ENCODE data around the gene TNFRSF14. TPM values are rescaled to one million over a fixed set of nuclear protein-coding genes. Genes with fewer than 3 reads are reported as not detected.

Gene TNFRSF14
- total RNA-seq (ENCODE audit: unreplicated experiment): 0.26 TPM
- long read RNA-seq: 0 reads

DNA sequence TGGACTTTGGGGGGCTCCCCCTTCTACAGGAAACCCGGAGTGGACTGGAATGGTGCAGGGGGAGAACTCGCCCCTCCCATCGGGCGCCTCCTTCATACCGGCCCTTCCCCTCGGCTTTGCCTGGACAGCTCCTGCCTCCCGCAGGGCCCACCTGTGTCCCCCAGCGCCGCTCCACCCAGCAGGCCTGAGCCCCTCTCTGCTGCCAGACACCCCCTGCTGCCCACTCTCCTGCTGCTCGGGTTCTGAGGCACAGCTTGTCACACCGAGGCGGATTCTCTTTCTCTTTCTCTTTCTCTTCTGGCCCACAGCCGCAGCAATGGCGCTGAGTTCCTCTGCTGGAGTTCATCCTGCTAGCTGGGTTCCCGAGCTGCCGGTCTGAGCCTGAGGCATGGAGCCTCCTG lies at the start of gene TNFRSF14:
Gene TNFRSF14 (plus strand): TSS at position 95 of the 401 bp plus-strand sequence. CDS start 294 bp downstream, at position 389.
- TF ChIP-seq, protein P1, sequence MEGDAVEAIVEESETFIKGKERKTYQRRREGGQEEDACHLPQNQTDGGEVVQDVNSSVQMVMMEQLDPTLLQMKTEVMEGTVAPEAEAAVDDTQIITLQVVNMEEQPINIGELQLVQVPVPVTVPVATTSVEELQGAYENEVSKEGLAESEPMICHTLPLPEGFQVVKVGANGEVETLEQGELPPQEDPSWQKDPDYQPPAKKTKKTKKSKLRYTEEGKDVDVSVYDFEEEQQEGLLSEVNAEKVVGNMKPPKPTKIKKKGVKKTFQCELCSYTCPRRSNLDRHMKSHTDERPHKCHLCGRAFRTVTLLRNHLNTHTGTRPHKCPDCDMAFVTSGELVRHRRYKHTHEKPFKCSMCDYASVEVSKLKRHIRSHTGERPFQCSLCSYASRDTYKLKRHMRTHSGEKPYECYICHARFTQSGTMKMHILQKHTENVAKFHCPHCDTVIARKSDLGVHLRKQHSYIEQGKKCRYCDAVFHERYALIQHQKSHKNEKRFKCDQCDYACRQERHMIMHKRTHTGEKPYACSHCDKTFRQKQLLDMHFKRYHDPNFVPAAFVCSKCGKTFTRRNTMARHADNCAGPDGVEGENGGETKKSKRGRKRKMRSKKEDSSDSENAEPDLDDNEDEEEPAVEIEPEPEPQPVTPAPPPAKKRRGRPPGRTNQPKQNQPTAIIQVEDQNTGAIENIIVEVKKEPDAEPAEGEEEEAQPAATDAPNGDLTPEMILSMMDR (IDR thresholded peaks at IDR 0.05; ENCODE audit: unreplicated experiment): no peak
- DNase-seq (ENCODE audit: low spot score): no peak
- H3K4me3 Mint-ChIP-seq (ENCODE audit: unreplicated experiment): no peak within 1 kb of the TSS
- H3K9me3 Mint-ChIP-seq (ENCODE audit: unreplicated experiment): no peaks in the 10 kb centered on the region
- no peaks in the 10 kb centered on the region for H3K4me1 Mint-ChIP-seq (ENCODE audit: unreplicated experiment)
- no peaks in the 10 kb centered on the region for H3K36me3 Mint-ChIP-seq (ENCODE audit: low read depth, unreplicated experiment)
- no peak within 1 kb of the TSS for H3K27ac Mint-ChIP-seq (ENCODE audit: unreplicated experiment)
- peaks cover 7% of the 10 kb centered on the region for H3K27me3 Mint-ChIP-seq (ENCODE audit: unreplicated experiment)

DNA sequence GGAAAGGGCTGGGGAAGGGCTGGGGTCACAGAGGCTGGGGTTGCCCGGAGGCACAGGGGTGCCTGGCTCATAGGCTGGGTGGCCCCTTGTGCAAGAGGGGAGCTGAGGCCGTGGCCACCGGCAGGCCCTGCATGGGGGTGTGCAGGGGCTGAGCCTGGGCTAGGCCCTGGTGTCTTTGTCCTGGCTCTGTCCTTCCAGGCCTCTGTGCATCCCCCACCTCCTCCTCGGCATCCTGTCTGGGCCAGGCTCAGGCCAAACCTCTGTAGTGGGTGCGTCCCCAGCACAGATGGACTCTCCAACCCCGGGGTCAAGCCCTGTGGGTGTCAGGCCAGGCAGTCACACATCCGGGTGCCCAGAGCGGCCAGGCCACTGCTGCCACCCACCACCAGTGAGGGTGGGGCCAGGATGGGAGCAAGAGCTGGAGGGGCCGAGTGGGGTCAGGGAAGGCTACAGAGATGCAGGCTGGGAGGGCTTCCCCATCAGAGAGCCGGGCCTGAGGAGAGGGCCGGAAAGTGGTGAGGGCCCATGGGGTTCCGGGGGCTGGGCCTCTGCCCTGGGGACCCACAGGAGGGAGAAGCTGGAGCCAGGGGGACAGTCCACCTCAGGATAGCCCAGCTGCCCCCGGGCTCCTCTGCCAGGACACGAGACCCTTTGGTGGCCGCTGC lies 49.1 kb upstream of the TNFRSF14 start:
- H3K4me1 Mint-ChIP-seq (ENCODE audit: unreplicated experiment): no peaks in the 10 kb centered on the region
- H3K36me3 Mint-ChIP-seq (ENCODE audit: low read depth, unreplicated experiment): peaks cover 10% of the 10 kb centered on the region
- TF ChIP-seq, protein P1 (IDR thresholded peaks at IDR 0.05; ENCODE audit: unreplicated experiment): no peak
- peaks cover 3% of the 10 kb centered on the region for H3K27me3 Mint-ChIP-seq (ENCODE audit: unreplicated experiment)
- no peak overlapping the region for H3K4me3 Mint-ChIP-seq (ENCODE audit: unreplicated experiment)
- no peak overlapping the region for H3K27ac Mint-ChIP-seq (ENCODE audit: unreplicated experiment)
- no peak for DNase-seq (ENCODE audit: low spot score)
- H3K9me3 Mint-ChIP-seq (ENCODE audit: unreplicated experiment): no peaks in the 10 kb centered on the region

DNA sequence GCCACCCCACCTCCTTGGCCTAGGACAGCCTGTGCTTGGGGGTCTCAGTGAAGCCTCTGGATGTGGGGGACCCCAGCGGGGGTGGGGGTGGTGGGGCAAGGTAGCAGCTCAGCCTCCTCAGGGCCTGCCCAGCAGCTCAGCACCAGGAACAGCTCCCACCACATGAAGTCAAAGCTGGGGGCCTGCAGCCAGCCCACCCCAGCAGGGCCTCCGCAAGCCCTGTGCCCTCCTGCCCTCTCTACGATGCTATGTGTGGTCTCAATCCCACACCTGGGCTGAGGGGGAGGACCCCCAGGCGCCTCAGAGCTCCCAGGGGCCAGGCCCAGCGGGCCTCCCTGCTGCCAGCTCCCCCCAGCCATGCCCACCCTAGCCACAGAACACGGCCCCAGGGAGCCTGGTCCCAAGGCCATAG lies 48.4 kb upstream of the TNFRSF14 start:
- no peaks in the 10 kb centered on the region for H3K9me3 Mint-ChIP-seq (ENCODE audit: unreplicated experiment)

DNA sequence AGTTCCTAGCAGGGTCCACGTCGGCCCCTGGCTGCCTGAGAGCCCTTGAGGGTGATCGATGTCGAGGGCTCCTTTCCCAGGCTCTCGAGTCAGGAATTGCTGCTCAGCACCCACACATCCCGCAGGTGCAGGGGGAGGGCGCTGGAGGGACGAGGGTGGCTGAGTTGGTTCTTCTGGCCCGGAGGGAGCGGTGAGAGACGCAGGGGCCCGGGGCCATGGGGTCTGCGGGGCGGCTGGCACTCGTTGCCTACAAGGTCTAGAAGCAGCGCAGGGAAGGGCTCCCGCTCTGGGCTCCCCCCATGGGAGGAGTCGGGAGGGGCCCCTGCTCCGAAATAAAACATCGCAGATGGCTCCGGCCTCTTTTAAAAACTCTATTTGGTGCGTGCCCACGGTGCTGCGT lies 48.0 kb upstream of the TNFRSF14 start:
- Mint-ChIP-seq H3K9me3 (ENCODE audit: unreplicated experiment) (no peaks in the 10 kb centered on the region), H3K27me3 (ENCODE audit: unreplicated experiment) (peaks cover 3% of the 10 kb centered on the region), H3K4me3 (ENCODE audit: unreplicated experiment) (no peak overlapping the region), H3K4me1 (ENCODE audit: unreplicated experiment) (no peaks in the 10 kb centered on the region), H3K36me3 (ENCODE audit: low read depth, unreplicated experiment) (peaks cover 17% of the 10 kb centered on the region), H3K27ac (ENCODE audit: unreplicated experiment) (no peak overlapping the region)
- DNase-seq (ENCODE audit: low spot score): no peak
- TF ChIP-seq, protein P1 (IDR thresholded peaks at IDR 0.05; ENCODE audit: unreplicated experiment): no peak

More for the DNA sequence above, 48.4 kb upstream of the TNFRSF14 start:
- peaks cover 3% of the 10 kb centered on the region for H3K27me3 Mint-ChIP-seq (ENCODE audit: unreplicated experiment)
- H3K4me1 Mint-ChIP-seq (ENCODE audit: unreplicated experiment): no peaks in the 10 kb centered on the region
- peaks cover 15% of the 10 kb centered on the region for H3K36me3 Mint-ChIP-seq (ENCODE audit: low read depth, unreplicated experiment)
- no peak overlapping the region for H3K27ac Mint-ChIP-seq (ENCODE audit: unreplicated experiment)
- no peak for DNase-seq (ENCODE audit: low spot score)
- no peak overlapping the region for H3K4me3 Mint-ChIP-seq (ENCODE audit: unreplicated experiment)
- TF ChIP-seq, protein P1 (IDR thresholded peaks at IDR 0.05; ENCODE audit: unreplicated experiment): no peak

DNA sequence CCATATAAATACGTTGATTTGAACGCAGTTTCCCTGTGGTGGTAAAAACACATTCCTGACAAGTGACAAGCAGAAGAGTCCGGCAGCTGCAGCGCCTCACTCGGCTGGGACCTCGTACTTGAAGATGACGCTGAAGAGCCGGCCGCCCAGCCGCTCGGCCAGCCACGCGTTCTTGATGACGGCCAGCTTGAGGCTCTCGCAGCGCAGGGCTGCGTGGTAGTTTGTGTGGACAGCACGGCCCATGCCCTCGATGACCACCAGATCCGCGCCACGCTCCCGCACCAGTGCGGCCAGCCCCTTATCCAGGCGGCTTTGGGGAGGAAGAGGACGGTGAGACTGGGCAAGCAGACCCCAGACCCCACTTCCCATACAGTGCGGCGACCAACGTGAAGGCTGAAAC lies 47.4 kb upstream of the TNFRSF14 start:
- Mint-ChIP-seq H3K4me1 (ENCODE audit: unreplicated experiment) (no peaks in the 10 kb centered on the region), H3K27ac (ENCODE audit: unreplicated experiment) (no peak overlapping the region), H3K9me3 (ENCODE audit: unreplicated experiment) (no peaks in the 10 kb centered on the region), H3K27me3 (ENCODE audit: unreplicated experiment) (peaks cover 3% of the 10 kb centered on the region), H3K4me3 (ENCODE audit: unreplicated experiment) (peak overlapping the region; percentile 44), H3K36me3 (ENCODE audit: low read depth, unreplicated experiment) (peaks cover 17% of the 10 kb centered on the region)
- TF ChIP-seq, protein P1 (IDR thresholded peaks at IDR 0.05; ENCODE audit: unreplicated experiment): no peak
- DNase-seq (ENCODE audit: low spot score): no peak
